NCI-H1436 treated with DMSO at 0.1 percent for 48 hours (cell line): ENCODE results near the gene KRT3.

Experiments used
- DNase-seq: peaks from one replicate; lab custom pipeline; 2025; lab: John Stamatoyannopoulos, UW

The KRT3 gene

DNA sequence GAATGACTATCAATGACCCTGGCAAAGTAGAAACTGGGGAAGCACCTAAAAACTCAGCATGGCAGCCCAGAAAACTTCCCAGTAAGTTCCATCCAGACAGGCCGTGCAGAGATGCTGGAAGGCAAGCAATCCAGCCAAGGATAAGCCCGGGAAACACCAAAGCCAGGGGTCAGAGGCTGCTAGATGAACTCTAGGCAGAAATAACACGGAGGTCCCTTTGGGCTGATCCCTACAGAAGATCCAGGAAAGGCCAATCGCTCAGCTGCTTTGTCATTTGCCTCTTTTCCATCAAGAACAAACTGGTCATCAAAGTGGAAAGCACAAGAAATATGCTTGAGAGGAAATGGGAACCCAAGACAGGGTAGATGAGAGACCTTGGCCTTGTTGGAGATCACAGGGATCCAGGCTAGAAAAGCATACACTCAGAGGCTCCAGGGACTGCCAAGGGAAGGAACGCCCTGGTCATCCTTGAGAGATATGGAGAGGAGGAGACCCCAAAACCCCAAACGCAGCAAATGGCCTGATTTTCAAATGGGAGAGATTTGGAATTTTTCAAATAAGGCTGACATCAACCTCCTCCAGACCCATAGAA, 31.7 kb upstream of the KRT3 start:
- DNase-seq, result no peak

DNA sequence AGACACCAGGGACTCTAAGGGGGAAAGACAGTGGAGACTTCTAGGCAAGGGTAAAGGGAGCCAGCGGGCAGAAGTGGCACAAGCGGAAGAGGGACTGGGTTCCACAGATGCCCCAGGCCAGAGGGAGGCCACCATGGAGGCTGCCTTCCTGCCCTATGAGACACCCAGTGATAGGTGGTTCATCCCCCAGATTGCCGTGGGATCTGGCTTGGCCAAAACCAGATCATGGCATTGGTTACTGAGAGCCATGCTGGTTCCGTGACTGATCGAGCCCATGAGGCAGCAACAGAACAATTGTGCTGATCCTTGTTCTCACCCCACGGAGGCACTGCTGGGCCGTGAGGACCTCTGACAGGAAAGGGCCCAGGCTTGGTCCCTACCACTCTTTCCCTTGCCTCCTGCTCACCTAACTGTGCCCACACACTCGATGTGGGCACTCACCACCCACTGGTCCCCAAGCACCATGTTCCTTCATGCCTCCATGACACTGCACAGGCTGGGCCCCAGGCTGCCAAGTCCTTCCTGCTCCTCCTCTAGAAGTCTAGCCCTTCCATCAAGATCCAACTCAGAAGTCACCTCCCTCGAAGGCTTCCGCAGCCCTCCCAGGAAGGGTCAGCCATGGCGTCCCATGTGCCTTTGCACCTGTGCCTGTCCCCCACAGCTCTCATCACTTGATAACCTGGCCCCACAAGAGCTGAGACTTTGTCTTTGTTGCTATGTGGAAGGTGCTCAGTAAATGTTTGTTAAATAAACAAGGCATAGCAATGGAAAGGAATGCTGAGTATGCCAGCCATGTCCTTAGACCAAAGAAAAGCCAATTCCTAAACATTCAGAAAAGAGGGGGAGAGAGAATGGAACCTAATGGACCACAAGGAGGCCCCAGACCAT, 30.9 kb upstream of the KRT3 start:
- DNase-seq, result no peak

DNA sequence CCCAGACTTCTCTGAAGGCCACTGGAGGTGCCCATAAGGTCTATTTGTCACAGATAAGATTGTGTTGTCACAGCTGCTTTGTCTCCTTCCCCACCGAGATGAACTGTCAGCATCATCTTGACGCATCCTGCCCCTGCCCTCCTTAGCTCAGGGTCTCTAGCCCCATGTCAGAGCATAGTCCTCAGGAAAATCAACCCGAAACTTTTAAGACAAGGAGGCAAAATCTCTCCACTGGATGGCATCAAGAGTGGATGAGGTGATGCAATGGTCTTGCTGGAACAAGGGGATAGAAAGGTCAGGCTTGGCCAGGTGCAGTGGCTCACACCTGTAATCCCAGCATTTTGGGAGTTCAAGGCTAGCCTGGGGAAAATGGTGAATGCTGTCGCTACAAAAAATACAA, 30.0 kb upstream of the KRT3 start:
- DNase-seq, result no peak

DNA sequence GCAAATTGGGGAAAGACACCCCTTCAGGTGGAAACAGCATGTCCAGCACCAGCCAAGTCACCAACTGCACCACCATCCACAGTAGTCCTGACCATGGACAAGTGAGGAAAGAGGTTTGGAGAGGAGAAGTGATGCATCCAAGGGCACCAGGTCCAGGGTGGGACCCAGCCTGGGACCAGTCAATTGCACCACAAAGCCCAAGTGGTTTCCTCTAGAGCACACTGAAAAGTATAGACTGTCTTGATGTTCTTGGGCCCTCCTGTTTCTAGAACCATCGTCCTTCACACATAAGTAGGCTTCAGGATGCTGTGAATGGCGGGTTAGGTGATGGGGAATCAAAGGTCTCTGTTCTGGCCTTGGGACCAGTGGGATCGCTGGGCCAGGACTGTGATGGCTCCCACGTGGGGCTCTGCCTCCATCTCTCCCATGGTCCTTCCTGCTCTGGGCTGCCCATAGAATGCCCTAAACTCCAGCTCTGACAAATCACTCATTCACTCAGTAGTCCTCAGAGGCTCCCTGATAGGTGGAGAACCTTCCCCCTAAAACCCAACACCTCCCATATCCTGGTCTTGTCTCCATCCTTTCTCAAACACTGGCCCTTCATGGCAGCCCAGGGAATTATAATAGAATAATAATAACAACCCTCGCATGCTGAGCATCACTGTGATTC, 29.0 kb upstream of the KRT3 start:
- no peak for DNase-seq

DNA sequence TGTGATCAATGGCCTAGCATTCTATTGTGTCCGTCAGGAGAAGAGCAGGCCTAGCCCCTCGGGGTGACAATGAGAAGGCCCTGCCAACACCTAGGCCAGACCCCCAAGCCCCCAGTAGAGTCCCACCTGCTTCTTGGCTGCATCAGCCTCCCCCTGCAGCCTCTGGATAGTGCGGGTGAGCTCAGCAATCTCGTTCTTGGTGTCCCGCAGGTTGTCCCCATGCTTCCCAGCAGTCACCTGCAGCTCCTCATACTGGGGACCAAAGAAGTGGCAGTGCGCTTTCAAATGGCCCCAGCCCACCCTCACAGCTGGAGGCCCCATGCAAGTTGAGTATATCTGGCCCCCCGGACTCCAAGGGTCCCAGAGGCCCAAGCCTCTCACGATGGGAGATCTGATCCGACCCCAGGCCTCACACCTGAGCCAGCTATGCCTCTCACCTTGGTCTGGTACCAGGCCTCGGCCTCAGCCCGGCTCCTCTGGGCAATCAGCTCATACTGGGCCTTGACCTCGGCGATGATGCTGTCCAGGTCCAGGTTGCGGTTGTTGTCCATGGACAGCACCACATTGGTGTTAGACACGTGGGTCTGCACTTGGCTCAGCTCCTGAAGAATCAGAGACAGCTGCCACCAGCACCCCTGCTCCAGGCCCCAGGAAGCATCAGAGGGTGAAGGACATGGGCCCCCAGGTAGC, 28.0 kb upstream of the KRT3 start:
- no peak for DNase-seq

DNA sequence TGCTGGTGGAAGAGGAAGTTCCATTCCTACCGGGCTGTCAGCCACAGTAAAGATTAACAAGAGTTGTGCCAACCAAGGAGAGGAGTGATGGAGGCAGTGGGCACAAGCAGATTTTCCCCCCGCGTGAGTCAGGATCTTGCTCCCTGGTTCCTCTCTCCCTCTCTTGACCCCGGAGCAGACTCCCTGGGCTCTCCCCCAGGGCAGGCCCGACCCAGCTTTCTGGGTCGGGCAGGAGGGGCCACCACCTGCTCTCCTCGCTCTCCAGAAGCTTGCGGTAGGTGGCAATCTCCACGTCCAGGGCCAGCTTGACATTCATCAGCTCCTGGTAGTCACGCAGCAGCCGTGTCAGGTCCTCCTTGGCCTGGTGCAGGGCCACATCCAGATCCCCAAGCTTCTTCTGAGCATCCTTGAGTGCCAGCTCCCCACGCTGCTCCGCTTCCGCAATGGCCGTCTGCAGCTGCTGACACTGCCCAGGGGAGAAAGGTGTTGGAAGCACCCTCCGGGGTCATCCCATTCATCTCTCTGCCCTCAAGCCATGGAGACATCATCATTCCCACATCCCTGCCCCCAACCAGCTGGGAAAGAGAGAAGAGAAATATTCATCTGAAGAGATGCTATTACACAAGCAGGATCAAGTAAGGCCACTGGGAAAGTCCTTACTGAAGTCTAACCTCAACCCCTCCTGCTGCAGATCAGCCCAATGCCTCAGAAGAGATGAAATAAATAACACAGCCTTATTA, 27.0 kb upstream of the KRT3 start:
- DNase-seq, result no peak

DNA sequence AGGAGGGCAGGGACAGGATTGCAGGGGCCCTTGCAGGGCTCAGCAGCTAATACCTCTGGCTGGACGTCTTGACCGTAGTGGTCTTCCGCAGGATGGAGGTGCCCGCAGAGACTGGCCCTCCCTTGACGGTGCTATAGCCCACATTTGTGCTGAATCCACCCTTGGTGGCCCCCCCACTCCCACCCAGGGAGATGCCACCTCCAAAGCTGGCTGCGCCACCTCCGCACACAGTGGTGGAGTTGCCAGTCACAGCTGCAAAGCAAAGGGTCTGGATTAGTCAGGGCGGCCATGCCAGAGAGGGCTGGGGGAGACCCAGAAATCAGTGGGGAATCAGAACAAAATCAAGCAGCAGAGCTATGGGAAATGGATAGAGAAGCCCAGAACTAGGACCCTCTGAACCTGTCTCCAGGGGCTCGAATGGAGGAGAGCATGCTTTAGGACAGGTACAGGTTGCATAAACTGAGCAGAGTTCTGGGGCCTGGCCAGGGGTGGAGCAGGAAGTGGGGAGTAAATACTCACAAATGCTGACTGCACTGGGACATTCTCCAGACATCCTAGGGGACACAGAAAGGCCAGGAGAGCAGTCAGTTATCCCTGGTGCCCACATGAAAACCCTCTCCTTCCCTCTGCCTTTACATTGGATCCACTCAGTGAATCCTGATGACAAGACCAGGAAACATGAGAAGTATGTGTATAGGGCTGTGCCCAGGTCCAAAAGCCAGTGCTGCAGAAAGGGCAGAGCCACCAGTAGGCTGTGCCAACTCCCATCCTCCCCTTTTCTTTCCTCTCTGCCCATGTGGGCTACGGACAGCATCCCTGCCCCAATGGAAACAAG, 26.1 kb upstream of the KRT3 start:
- no peak for DNase-seq

DNA sequence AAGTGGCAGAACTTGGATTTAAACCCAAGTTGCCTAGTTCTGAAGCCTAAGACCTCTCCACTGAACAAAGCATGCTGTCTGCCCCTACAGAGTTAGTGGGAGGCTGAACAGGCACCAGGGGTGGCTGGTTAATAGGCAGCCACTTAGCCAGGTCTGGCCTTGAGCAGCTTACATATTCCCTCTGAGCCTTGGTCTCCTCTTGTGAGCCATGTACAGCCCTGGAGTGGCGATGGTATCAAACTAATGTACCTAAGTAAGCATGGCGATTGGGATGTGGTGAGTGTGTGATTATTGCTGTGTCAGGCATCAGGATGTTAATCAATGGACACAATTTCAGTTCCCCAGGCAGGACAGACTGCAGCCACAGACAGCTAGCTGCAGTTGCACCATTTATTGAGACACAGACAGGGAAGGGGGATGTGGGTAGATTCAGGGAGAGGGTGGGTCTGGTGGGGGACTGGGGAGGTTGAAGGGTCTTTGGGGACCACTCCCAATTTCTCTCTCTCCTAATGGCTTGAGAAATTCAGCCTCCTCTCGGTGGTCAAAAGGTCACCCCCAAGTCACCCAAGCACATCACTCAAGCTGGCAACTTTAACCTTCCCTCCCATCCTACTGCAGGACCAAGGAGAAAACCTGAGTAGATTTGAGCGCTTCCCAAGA, 25.3 kb upstream of the KRT3 start:
- no peak for DNase-seq

DNA sequence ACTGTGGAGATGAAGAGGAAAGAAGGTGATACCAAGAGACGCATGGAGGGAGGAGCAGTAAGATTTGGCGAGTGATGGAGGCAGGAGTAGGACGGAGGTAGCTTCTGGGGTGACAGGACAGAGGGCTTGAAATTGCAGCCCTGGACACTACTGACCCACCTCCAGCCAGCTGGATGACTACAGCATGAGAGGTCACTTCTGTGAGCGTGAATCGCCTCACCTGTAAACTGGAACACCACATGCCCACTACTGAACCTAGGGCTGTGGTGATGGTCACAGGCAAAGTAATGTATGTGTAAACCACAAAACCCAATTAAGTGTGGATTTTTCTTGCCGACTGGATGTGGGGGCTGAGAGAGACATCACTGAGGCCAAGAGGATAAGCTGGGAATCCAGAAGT, 24.6 kb upstream of the KRT3 start:
- DNase-seq, result no peak

DNA sequence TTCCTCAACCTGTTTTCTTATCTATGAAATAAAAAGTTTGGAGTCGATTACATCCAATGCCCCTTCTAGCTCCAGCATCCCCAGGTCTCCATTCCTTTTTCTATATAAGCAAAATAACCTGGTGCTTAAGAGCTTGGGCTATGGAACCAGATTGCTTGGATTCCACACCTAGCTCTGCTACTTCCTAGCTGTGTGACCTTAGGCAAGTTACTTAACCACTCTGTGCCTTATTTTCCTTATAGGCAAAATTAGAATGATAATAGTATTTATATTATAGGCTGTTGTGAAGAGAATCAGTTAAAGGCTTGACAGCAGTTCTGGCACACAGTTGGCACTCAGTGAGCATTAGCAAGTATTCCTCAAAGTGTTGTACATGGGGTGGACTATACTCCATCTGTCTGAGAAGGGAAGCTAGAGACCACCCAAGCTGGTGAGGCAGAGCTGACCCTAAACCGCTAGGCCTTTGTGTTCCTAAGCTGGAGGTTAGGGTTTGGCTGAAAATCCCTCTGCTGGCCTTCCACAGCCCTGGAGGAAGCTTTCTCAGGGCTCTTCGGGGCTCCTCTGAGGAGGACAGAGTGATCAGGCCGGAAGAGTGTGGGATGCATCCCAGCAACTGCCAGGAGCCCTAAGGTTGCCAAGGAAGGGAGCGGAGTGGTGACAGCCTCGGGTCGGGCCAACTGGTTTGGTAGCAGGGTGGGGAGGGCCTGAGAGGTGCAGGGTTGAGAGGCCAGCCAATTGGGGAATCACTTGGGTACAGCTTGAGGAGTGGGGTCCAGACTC, 24.0 kb upstream of the KRT3 start:
- DNase-seq, result no peak

DNA sequence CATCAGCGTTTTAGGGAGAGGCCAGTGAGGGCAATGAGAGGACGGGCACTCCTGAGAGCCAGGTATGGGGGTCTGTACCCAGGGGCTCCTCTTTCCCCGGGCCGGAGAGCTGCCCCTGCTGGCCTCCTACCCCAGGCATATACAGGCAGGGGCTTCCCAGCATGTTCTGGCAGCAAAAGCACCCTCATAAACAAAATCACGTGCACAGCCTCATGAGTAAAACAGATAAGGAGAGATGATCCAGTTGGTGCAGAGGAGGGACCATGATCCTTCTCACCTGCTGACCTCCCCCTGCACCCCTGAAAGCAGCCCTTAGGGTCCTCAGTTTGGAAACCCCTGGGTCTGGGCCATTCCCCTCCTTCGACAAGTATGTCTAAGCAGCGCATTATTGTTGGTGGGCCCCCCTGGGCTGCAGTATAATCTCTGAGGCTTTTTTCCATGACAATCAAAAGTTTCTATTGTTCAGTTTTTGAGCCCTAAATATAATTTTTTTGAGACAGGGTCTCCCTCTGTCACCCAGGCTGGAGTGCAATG, 23.0 kb upstream of the KRT3 start:
- DNase-seq, result no peak

DNA sequence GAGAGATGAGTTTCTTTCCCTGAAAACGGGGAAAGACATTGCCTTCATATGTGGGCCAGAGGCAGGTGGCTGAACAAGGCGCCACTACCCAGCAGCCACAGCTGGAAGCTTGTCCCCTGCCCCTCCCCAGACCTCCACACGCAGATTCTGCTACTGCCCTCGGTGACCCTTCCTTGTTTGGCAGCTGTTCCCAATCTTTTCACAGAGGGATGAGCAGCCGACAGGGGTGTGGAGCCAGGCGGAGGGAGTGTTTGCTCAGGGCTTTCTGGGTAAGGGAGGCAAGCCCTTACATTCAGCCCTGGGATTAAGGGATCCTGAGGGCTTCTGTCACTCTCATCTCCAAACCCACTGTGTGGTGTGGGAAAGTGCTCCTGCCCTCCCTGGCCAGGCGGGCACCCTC, 22.5 kb upstream of the KRT3 start:
- DNase-seq, result no peak

DNA sequence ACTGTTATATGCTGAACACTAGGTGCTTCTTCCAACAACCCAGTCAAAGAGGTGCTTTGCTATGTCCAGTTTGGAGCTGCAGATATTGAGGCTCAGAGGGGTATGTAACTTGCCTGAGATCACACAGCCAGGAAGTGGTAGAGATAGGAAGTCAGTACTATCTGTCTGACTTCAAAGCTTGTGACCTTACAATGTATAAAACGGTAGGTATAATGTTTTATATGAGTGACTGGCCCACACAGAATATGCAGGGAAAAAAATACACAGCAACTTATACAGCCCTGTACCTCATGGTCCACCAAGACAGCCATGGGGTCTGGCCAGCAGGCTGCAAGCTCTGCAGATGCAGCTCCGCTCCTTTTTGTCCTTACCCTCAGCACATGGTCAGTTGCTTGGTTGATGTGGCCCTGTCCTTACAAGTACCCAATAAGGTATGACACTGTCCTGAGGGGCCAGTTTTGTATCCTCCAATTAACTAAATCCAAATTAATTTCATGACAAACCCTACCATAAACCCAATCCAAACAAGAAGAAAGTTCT, 21.9 kb upstream of the KRT3 start:
- DNase-seq, result no peak

DNA sequence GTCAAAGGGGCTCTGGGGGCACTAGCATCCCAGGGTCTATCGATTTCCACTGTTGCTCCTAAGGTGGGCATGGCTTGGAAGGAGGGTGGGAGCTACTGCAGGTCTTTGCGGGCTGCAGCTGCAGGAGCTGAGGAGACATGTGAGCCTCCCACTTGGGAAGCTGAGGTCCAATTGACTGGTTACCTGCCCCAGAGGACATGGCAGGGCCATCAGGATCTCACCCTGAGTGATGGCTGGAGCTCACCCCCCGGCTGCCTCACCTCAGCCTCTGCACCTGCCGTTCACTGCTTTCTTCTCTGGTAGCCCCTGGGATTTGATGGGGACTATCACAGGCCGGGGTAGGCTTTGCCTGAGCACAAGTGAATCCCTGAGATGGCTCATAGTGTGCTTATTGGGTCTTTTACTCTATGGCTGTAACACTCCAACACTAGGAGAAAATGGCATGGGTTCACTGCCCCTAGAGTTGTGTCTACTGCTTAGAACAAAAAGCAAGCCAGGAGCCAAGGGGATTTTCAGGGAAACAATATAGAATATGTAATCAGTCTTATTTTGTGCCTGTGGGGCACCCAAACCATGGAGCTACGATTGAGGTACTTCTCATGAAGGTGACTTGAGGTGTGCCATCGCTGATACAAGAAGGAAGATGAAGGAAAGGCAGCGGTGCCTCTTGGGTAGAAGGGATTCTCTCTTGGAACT, 21.2 kb upstream of the KRT3 start:
- no peak for DNase-seq

DNA sequence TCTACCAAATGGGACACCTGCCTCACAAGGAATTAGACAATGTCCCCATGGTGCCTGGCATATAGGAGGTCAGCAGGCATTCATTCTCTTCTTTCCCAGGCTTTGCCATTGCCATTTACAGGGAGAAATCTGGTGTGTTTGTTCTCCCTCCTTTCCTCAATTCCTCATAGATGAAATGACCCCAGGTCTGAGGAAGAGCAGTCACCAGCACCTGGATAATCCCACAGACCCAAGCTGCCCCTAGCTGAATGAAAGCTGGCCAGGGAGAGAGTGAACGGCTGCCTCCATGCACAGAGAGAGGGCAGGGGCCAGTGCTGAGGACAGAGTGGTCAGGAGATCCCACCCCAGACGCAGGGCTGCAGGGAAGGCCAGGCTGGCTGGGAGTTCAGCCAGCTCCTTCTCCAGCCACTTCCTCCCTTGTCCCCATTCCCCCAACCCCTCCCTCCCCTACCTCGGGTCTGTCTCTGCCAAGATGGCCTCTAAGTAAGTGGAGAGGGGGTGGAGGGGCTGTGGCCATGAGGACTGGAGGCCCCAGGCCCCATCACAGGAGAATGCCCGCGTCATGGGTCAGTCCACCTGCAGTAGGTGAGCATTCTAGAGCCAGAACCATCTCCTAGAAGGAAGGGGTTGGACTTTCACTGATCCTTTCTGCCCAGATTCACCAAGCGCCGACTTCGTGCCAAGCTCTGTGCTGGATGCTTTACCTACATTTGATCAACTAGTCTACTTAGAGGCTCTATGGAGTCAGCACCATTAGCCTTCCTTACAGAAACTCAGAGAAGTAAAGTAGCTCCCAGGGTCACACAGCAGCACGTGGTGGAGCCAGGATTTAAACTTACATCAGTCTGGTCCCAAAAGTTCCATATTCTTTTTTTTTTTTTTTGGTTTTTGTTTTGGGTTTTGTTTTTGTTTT, 20.0 kb upstream of the KRT3 start:
- DNase-seq, result no peak

DNA sequence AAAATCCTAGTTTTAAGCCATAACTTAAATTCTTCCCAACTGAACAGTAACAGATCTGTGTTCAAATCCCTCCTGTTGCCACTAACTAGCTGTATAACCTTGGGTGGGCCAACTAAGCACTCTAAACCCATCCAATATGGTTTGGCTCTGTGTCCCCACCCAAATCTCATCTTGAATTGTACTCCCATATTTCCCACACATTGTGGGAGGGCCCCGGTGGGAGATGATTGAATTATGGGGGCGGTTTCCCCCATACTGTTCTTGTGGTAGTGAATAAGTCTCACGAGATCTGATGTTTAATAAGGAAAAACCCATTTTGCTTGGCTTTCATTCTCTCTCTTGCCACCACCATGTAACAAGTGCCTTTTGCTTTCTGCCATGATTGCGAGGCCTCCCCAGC, 19.2 kb upstream of the KRT3 start:
- DNase-seq, result no peak

DNA sequence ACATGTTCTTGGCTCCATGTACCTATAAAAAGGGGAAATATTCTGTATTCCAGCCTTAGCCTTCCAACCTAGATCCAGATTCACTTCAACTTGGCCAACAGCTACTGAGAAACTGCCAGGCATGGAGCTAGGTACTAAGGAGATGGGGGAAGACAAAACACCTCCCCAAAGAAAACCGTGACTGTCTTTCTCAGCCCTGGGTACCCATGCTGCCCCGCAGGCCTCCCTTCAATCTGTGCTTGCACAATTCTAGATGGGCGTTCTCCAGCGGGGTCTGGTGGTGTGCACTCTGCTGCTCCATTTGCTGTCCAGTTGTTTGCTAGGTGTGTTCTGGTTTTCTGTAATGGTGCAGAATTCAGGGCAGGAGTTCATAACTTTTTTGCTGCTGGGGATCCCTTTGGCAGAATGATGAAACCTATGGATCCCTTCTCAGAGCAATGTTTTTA, 18.8 kb upstream of the KRT3 start:
- no peak for DNase-seq
